NCI-H1048 (cell line): ENCODE results near the gene NMT1.

Source experiments
- DNase-seq: peaks from one replicate; lab custom pipeline; 2025; lab: John Stamatoyannopoulos, UW

NMT1 gene

DNA sequence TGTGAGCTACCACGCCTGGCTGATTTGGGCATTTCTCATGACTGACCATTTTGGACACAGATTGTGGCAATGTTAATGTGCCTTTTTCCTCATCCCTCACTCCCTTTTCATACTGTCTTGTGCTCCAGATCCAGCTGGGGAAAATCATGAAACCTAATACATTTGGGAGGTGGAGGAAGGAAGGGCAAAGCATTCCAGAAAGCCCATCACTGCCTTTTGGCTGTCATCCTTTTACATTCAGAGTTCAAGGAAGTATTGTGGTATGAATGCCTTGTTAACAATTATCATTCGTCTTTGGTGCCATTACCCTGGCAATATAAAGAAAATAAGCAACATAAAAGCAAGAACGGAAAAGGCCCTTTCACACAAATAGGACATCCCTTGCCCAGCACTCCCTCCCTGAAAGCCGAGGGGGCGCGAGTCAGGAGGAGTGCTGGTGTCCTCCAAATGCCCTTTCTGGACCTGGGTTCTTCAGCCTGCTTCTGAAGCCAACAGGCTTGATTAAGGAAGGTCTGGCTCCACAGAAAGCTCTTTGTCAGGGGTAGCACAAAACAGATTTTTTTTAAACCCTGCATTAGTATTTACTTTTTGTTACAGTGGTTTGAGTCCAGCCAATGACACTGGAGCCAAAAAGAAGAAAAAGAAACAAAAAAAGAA is 20.1 kb downstream of the NMT1 start:
- DNase-seq: no peak

DNA sequence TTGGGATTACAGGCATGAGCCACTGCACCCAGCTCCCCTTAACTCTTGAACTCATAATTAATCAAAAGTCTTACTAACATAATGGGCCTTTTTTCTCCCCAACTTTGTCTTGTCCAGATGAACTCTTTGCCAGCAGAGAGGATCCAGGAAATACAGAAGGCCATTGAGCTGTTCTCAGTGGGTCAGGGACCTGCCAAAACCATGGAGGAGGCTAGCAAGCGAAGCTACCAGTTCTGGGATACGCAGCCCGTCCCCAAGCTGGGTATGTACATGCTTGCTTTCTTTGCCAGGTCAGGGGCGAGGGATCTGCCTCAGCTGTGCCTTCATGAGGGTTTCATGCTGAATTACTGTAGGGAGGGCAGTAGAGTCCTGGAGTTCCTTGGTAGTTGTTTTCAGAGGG is 25.3 kb downstream of the NMT1 start:
- no peak for DNase-seq

DNA sequence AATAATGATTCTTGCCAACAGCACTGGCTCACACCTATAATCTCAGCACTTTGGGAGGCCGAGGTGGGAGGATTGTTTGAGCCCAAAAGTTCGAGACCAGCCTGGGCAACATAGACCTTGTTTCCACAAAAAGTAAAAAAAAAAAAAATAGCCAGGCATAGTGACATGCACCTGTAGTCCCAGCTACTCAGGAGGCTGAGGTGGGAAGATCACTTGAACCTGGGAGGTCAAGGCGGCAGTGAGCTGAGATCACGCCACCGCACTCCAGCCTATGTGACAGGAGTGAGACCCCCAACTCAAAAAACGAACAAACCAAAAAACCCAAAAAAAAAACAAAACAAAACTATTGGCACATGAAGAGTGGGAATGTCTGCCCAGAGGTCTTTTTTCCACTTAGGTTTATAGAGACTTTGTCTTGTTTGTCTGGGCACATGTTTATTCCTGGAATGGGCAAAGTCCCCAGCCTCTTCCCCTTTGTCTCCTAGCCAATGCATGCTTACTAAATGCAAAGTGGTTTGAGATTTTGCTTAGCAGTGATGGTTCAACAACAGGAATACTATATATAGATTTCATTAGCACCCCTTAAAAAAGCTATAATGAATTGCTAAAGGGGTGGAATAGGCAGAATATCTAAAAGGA is 25.9 kb downstream of the NMT1 start:
- DNase-seq: no peak

DNA sequence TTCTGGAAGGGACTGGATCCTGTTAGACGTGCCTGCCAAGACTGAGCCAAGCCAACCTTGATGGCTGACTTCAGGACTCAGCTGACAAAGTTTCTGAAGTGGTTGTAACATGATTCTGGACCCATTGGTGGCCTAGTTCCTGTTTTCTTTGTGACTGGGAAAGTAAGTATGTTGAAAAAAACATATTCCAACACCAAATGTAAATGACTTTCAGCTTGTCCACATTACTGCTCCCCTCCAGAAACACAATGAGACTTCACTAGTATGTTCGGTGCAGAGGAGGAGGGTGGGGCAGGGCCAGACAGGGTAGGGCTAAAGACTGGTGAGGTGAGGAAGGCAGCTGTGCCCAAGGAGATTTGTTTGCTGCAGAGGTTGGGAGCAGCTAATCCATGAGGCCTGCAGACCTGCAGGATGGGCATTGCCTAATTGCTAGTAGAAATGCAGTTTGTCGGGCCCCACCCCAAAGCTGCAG is 26.4 kb downstream of the NMT1 start:
- DNase-seq: no peak

DNA sequence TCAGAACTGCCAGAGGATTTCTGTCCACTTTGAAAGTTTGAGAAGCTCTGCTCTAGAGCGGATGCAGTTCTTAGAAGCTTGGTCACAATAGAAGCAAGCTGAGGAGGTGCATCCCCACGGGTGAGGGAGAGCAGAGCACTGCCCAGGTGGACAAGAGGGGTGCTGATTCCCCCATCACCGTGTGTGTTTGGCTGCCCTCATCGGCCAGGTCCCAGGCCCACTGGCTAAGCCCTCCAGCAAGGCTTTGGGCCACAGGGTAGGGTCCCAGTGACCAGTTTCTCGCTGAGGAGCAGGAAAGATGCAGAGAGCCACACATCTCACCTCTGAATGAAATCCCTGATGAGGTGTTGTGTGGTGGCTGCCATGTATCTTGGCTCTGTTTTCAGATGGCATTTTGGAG is 26.9 kb downstream of the NMT1 start:
- DNase-seq: no peak

DNA sequence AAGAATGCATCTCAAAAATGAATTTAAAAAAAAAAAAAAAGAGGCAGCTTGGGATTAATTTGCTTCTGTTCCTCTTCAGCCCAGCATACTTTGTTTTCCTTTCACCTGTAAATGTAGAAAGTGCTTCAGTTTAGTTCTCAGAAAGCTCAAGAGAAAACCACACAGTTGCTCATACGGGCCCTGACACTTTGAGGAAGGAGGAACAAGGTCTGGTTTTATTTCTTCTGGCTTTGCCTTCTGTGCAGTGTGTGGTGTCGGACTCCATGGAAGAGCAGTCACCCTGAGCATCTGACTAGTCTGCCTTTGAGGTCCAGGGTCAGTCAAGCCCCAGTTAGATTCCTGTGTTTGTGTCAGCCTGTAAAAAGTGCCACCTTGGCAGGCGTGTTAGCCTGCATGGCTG is 27.6 kb downstream of the NMT1 start:
- no peak for DNase-seq

DNA sequence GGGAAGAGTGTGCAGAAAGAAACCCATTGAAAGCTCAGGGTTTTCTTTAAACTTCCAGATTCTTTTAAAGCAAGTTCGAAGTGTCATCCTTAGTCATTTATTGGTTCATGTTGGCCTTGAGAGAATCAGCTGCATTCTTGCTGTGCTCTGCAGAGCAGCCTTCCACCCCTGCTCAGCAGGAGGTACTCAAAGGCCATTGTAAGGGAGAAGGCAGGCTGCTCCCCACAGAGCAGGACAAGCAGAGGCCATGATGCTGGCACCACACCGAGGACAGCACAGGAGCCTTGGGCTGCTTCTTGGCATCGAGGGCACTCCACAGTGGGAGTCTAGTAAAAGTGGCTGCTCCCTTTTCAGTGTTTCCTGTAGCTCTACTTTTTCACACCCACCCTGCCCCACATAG is 29.6 kb downstream of the NMT1 start:
- DNase-seq: no peak

DNA sequence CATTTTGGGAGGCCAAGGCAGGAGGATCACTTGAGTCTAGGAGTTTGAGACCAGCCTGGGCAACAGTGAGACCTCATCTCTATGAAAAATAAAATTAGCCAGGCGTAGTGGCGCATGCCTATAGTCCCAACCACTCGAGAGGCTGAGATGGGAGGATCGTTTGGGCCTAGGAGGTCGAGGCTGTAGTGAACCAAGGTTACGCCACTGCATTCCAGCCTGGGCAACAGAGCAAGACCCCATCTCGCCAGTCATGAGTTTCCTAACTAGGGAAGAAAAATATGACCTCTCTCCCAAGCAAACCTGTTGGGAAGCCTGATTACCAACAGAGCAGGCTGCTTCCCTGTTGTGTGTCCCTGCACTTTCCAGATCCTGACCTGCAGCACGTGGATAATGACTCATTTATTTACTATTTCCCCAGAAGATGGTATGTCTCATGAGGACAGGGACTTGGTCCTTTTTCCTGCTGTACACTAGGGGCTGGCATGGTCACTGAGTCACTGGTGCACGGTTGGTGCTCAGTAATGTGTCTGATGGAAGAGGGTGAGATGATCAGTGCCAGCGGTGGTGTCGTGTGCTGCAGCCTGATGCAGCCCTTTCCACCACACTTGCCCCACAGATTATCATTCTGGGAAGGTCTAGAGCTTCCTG is 30.8 kb downstream of the NMT1 start:
- no peak for DNase-seq

DNA sequence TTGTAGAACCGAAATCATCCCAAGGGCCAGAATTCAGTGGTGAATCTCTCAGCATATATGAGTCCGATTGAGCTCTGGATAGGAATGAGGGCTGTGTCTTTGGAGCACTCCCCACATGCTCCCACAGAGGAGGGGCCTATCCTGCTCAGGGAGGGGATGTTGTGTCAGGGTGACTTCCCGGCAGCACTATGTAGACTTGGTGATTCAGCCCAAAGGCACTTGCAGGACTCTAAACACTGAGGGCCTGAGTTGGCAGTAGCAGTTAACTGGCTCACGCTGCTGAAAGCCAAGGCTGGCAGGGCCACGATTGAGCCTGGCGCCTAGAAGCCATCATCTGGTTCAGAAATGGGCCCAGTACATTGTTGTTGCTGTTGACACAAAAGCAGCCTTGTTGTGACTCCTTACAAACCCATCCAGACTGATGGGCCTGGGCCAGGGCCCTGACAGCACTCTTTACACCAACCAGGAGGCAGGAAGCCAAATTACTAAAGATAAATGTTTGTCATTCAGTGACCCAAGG is 31.9 kb downstream of the NMT1 start:
- no peak for DNase-seq

DNA sequence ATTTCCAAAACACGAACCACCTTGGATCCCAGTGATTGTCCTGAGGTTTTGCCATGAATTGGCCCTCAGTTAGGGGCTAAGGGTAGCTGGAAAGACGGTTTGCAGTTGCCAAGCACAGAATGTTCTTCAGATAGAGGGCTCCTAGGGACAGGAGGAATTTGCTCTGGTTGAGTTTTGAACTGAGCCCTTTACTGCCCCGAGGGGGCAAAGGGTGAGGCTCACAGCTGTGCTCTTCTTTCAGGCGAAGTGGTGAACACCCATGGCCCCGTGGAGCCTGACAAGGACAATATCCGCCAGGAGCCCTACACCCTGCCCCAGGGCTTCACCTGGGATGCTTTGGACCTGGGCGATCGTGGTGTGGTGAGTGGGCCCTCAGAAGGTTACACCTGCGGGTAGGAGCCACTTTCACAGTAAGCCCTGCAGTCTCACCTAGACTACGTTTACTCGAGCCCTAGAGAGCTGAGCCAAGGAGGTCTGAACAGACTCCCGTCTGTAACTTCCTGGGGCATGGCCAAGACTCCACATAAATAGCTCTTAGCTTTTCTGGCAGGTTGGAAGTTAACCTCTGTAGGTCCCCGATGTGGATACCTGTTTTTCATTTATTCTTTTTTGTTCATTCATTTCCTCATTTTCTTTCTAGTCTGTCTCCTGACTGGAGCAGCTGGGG is 32.5 kb downstream of the NMT1 start:
- no peak for DNase-seq

DNA sequence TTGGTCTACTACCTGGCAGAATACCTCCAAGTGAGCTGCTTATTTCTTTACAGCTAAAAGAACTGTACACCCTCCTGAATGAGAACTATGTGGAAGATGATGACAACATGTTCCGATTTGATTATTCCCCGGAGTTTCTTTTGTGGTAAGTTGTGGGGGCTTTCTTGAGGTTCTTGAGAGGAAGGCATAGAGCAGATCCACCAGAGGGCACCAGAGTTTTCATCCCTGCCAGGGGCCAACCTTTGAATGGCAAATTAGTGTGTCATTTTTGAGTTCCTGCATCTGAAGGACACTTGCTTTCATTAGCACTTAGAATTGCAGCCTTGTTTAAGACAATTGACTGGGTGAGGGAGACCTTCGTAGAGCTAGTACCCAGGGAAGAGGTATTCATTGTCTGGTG is 35.0 kb downstream of the NMT1 start:
- DNase-seq: no peak

DNA sequence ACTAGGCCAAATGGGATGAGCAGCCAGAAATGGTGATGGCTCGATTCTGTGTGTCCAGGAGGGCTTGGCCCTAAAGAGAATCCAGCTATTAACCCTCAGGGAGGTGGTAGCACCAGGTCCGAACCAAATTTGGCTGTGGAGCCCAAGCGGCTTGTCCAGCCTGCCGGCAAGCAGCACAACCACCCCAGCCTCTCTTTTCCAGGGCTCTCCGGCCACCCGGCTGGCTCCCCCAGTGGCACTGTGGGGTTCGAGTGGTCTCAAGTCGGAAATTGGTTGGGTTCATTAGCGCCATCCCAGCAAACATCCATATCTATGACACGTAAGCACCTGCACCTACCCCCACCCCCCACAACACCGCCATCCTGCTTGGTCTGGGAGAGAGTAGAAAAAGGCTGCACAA is 35.8 kb downstream of the NMT1 start:
- no peak for DNase-seq

DNA sequence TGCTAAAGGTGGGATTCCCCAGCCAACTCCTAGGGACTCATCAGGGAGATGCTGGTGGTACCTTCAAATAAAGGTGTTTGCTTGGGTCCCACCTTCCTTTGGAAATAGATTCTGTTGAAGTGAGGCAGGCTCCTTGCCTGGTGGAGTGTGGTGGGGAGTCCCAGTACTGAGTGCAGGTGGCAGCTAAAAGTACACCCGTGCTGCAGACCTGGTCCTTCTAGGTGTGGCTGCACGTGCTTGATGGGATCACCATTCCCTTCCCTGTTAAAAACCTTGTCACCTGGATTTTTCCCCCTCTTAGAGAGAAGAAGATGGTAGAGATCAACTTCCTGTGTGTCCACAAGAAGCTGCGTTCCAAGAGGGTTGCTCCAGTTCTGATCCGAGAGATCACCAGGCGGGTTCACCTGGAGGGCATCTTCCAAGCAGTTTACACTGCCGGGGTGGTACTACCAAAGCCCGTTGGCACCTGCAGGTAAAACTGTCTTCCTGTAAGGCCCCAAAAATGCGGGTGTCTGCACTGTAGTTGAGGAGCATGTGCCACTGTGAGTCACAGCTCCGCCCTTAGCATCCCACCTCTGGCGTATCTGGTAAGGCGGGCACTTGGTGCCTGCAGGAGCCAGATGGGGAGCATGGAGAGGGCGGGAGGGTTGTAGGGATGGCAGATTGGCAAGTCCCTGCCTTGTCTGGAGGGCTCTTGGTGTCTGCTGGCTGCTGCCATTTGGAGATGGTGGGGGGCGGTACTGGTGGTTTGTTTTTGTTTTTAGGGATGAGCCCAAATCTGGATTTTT is 37.2 kb downstream of the NMT1 start:
- no peak for DNase-seq

DNA sequence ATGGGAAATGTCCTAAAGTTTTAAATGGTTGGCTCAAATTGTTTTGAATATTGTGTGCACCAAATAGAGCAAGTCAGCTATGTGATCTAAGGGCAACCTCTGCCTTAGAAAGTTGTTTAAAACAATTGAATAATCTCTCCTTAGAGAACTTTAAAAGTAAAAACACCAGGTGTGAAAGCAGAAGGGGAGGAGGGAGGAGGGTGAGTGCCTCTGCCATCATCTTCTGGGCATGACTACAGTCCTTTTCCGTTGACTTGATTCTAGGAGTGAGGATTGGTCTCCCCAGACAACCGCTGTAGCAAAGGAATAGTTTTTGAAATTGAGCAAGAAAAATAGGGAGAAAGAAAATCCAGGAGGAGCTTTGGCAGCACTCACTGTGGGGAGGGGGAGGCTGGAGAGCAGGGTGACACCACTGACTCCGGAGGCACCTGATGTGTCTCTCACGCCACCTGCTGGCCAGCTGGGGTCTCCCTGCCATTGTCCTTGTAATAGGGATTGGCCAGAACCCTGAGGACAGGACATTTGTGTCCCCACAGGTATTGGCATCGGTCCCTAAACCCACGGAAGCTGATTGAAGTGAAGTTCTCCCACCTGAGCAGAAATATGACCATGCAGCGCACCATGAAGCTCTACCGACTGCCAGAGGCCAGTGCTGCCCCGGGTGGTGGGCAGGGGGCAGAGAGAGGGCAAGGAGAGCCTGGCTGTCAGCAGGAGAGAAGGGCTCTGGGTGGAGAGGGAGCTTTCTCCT is 37.9 kb downstream of the NMT1 start:
- peak; percentile 23 for DNase-seq

DNA sequence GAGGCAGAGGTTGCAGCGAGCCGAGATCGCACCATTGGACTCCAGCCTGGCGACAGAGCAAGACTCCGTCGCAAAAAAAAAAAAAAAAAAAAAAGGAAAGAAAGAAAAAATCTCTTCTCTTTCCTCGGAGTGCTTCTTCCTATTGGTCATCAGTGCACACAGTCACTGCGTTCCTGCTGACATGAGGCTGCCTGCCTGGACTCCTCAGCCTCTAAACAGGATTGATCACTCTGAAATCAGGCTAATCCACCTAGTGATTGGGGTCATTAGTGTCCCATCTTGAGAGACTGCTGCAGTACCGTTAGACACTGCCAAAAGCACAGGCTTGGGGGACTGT is 40.4 kb downstream of the NMT1 start:
- DNase-seq: no peak

DNA sequence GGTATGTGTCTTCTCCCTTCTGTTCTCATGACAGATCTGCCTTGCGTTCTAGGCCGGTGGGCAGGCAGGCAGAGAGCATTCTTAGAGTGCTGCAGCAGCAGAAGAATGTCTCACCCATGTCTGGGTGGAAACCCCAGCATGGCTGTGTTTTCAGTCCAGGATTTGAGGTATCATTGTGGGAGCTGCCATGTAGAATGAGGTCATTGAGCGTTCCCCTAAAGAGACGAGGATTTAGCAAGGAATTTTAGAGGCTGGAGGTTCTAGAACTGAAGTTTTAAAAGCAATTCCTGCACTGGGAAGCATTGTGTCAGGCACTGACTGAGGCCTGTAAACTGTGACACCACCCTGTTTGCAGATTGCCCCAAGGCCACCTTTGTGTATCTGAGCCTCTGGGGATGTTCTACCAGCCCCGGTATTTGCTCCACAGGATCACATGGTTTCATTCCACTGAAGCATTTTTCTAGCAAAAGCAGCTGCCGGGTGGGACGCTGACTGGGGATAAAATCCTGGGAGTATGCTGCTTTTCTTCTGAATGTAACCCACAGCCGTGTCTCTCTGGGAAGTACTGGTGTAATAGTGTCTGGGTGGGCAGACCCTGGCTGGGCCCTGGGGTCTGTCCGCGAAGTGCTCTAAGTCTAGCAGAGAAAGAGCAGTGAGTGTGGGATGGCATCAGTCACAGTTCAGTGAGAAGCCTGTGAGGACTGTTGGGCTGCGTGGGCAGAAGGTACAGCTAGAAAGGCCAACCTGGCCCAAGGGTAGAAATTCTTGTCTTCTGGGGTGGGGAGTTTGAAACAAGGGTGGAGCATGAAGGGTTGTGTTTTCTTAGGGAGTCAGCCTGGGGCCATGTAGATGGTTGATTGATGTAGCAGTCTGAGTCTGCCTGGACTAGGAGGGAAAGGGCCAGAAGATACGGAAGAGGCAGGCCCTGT is 41.0 kb downstream of the NMT1 start:
- DNase-seq: no peak

DNA sequence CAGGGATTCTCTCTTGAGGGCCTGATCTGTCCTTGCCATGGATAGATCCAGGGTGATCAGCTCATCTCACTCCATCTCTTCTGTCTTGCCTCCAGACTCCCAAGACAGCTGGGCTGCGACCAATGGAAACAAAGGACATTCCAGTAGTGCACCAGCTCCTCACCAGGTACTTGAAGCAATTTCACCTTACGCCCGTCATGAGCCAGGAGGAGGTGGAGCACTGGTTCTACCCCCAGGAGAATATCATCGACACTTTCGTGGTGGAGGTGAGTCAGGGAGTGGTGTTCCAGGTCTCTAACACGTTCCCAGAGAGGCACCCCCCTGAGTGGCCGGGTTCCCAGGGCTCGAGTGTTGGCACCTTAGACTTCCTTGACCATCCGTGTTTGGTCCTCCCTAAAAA is 41.7 kb downstream of the NMT1 start:
- DNase-seq: no peak

DNA sequence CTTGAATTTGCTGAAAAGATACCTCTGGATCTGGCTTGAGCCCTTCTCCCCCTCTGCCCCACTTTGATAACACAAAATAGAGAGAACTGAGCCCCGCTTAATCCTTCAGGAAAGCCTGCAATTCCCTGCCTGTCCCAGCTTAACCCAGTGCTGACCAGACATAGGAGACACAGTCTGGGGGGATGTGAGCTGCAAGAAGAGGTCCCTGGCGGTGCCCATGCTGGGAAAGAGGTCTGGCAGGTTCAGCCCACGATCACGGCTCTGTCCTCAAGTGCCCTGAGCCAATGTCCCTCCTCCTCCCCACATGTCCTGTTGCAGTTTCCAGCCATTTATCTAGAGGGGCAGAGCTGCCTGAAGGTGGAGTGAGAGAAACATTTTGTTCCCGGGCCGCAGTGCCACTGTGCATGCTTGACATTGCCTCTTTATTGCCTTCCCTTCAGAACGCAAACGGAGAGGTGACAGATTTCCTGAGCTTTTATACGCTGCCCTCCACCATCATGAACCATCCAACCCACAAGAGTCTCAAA is 42.2 kb downstream of the NMT1 start:
- no peak for DNase-seq

DNA sequence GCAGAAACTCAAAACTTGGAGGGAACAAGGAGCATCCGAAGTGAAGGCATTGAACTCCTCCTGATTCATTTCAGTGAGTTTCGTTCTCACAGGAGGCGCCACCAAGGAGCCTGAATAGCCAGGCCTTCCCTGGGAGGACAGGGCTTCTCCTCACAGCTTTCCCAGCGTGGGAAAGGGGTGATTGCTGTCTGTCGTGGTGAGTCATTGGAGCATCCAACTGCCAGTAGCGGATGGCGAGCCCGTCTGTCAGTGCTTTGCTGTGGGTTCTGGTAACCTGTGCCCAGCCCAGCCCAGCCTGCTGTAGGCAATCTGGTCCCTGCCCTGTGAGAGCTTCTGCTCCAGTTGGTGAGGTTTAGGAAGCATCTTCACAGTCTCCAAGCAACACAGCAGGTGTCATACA is 42.9 kb downstream of the NMT1 start:
- no peak for DNase-seq

DNA sequence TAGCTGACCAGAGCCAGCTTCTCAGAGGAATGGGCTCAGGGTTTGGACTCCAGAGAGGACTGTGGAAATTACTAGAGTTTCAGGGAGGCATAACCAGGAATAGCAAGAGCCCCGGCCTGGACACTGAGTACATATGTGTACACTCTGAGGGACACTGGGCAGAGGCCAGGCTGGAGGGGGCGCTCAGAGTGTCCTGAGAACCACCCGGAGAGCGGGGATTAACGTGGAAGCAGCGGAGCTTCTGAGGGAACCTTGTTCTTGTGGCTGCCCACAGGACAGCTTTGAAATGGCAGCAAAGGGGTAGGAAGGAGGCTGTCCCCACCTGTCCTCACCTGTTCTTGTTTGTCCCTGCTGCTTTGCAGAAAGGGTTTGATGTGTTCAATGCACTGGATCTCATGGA is 43.4 kb downstream of the NMT1 start:
- DNase-seq: no peak
